Endothelial cell (in vitro differentiated cells): Measurements from ENCODE around the gene LIPM. TPM values are rescaled to one million over a fixed set of nuclear protein-coding genes. Genes with fewer than 3 reads are reported as not detected.

Experiments
- DNase-seq: peaks from one replicate; pipeline ENCODE4 v3.0.0; 2021; ENCODE audit warnings: low spot score
- H3K27ac Mint-ChIP-seq: one replicate; pipeline ENCODE4 v1.8.0; 2021; ENCODE audit warnings: mixed read lengths, inconsistent platforms; ENCODE audit not compliant: unreplicated experiment
- H3K27me3 Mint-ChIP-seq: one replicate; pipeline ENCODE4 v1.8.0; 2021; ENCODE audit warnings: mild to moderate bottlenecking, moderate library complexity, mixed read lengths, inconsistent platforms; ENCODE audit not compliant: unreplicated experiment
- H3K36me3 Mint-ChIP-seq: one replicate; pipeline ENCODE4 v1.8.0; 2021; ENCODE audit warnings: mild to moderate bottlenecking, low read depth, mixed read lengths, inconsistent platforms; ENCODE audit not compliant: unreplicated experiment
- H3K4me1 Mint-ChIP-seq: one replicate; pipeline ENCODE4 v1.8.0; 2021; ENCODE audit warnings: mild to moderate bottlenecking, mixed read lengths, inconsistent platforms; ENCODE audit not compliant: unreplicated experiment
- H3K4me3 Mint-ChIP-seq: one replicate; pipeline ENCODE4 v1.8.0; 2021; ENCODE audit warnings: mild to moderate bottlenecking, mixed read lengths, inconsistent platforms; ENCODE audit not compliant: unreplicated experiment
- H3K9me3 Mint-ChIP-seq: one replicate; pipeline ENCODE4 v1.8.0; 2021; ENCODE audit warnings: mixed read lengths, inconsistent platforms; ENCODE audit not compliant: unreplicated experiment
- CTCF ChIP-seq: fragments of 200-600 bp; sonication (generic); IDR thresholded peaks from one replicate; pipeline ENCODE4 v1.5.0; 2021; ENCODE audit warnings: antibody characterized with exemption; ENCODE audit not compliant: unreplicated experiment
- total RNA-seq: library from RNA; stranded (reverse); fragmentation: NEBNext Ultra II Directional; extraction: Animal tissue kit (Norgen Biotek cat#: 25700); gene quantifications from one replicate; pipeline ENCODE4 v1.2.1, GENCODE V29; 2021; ENCODE audit not compliant: unreplicated experiment

LIPM gene
- total RNA-seq, 1 donor from 2014 or later, result 0.31 TPM

- H3K36me3 Mint-ChIP-seq, result no peaks in the 10 kb centered on the region
- H3K27me3 Mint-ChIP-seq, result peaks cover 2% of the 10 kb centered on the region
- H3K9me3 Mint-ChIP-seq, result no peaks in the 10 kb centered on the region
- H3K27ac Mint-ChIP-seq, result no peak overlapping the region
- no peak for TF ChIP-seq CTCF
- H3K4me3 Mint-ChIP-seq, result no peak overlapping the region
- no peaks in the 10 kb centered on the region for H3K4me1 Mint-ChIP-seq
- DNase-seq, result no peak
These were observed 2.8 kb downstream of the LIPM start for GRCh38 chr10:88805361-88805760.

GRCh38 chr10:88805924-88806323 lies 3.4 kb downstream of the LIPM start:
- TF ChIP-seq CTCF, result no peak
- no peak for DNase-seq
- Mint-ChIP-seq H3K27ac (no peak overlapping the region), H3K4me1 (no peaks in the 10 kb centered on the region), H3K27me3 (peaks cover 2% of the 10 kb centered on the region), H3K36me3 (no peaks in the 10 kb centered on the region), H3K9me3 (no peaks in the 10 kb centered on the region), H3K4me3 (no peak overlapping the region)

- Mint-ChIP-seq H3K4me1 (no peaks in the 10 kb centered on the region), H3K9me3 (no peaks in the 10 kb centered on the region), H3K4me3 (no peak overlapping the region)
These were observed 7.1 kb downstream of the LIPM start for GRCh38 chr10:88809621-88810020.

GRCh38 chr10:88810196-88810961 lies 7.8 kb downstream of the LIPM start:
- H3K4me3 Mint-ChIP-seq, result no peak overlapping the region
- no peaks in the 10 kb centered on the region for H3K4me1 Mint-ChIP-seq
- peaks cover 2% of the 10 kb centered on the region for H3K27me3 Mint-ChIP-seq

More at GRCh38 chr10:88809621-88810020, 7.1 kb downstream of the LIPM start:
- TF ChIP-seq CTCF, result no peak
- Mint-ChIP-seq H3K27ac (no peak overlapping the region), H3K27me3 (peaks cover 2% of the 10 kb centered on the region), H3K36me3 (no peaks in the 10 kb centered on the region)
- DNase-seq, result no peak

More at GRCh38 chr10:88810196-88810961, 7.8 kb downstream of the LIPM start:
- peak; percentile 57 for TF ChIP-seq CTCF
- no peak overlapping the region for H3K27ac Mint-ChIP-seq
- H3K36me3 Mint-ChIP-seq, result no peaks in the 10 kb centered on the region
- no peaks in the 10 kb centered on the region for H3K9me3 Mint-ChIP-seq
- DNase-seq, result peak; percentile 36
